Measurements from ENCODE around the gene ANKRD34C. TPM values are rescaled to one million over a fixed set of nuclear protein-coding genes. Genes with fewer than 3 reads are reported as not detected.
A peak's percentile ranks its signal among the peaks of the same experiment; 100 is the strongest.

Gene ANKRD34C
- total RNA-seq, 4 donors from 2014 or later: not detected

GRCh38 chr15:79308874-79309273 is 26.4 kb downstream of the ANKRD34C start:
- Histone ChIP-seq H3K9me3 (no peaks in the 10 kb centered on the region), H3K4me3 (no peak overlapping the region), H3K36me3 (no peaks in the 10 kb centered on the region), H3K27ac (no peak overlapping the region), H3K4me1 (peaks cover 7 to 12% of the 10 kb centered on the region in 2 donors), H3K27me3 (peaks cover 18 to 33% (median 18%) of the 10 kb centered on the region in 3 donors)
- intact Hi-C loops (cut with DNase I; ENCODE audit: low total_unique reads): no loop called here
- ATAC-seq (no peak), DNase-seq (no peak)
- in situ Hi-C loops (cut with MboI; ENCODE audit: low sequenced_read_pairs in 4 of 4): no loop called here
- TF ChIP-seq POLR2A (IDR thresholded peaks at IDR 0.05) (no peak), CTCF (IDR thresholded peaks at IDR 0.05 in 4 of 5, conservative IDR thresholded peaks at IDR 0.05 in 1 of 5) (no peak)

- Histone ChIP-seq H3K4me1 (peaks cover 11 to 12% of the 10 kb centered on the region in 2 donors), H3K36me3 (no peaks in the 10 kb centered on the region), H3K27me3 (peaks cover 13 to 33% (median 18%) of the 10 kb centered on the region in 3 donors), H3K9me3 (no peaks in the 10 kb centered on the region), H3K27ac (no peak overlapping the region), H3K4me3 (peak overlapping the region; percentile 55 to 59 (median 58))
- TF ChIP-seq CTCF (IDR thresholded peaks at IDR 0.05 in 4 of 5, conservative IDR thresholded peaks at IDR 0.05 in 1 of 5) (no peak), POLR2A (IDR thresholded peaks at IDR 0.05) (no peak)
- in situ Hi-C loops (cut with MboI; ENCODE audit: low sequenced_read_pairs in 4 of 4): no loop called here
- intact Hi-C loops (cut with DNase I; ENCODE audit: low total_unique reads): no loop called here
- ATAC-seq (no peak), DNase-seq (no peak)
Observed at GRCh38 chr15:79310612-79310984, 28.1 kb downstream of the ANKRD34C start.

- ATAC-seq (no peak), DNase-seq (no peak)
- Histone ChIP-seq H3K27ac (no peak within 1 kb of the TSS), H3K36me3 (no peaks in the 10 kb centered on the region), H3K9me3 (no peaks in the 10 kb centered on the region), H3K27me3 (peaks cover 13 to 33% (median 18%) of the 10 kb centered on the region in 3 donors), H3K4me1 (peaks cover 11 to 12% of the 10 kb centered on the region in 2 donors), H3K4me3 (peak within 1 kb of the TSS; percentile 55 to 59 (median 58))
- TF ChIP-seq POLR2A (IDR thresholded peaks at IDR 0.05) (no peak), CTCF (IDR thresholded peaks at IDR 0.05 in 4 of 5, conservative IDR thresholded peaks at IDR 0.05 in 1 of 5) (no peak)
- intact Hi-C loops (cut with DNase I; ENCODE audit: low total_unique reads) (no loop called here), in situ Hi-C loops (cut with MboI; ENCODE audit: low sequenced_read_pairs in 4 of 4) (no loop called here)
Observed at GRCh38 chr15:79310985-79311900, 28.7 kb downstream of the ANKRD34C start, which contains the start of gene TMED3. Gene TMED3 (plus strand): TSS chr15:79311112. CDS start chr15:79311250, 138 bp downstream.

GRCh38 chr15:79311901-79312553 is 29.5 kb downstream of the ANKRD34C start:
- intact Hi-C loops (cut with DNase I; ENCODE audit: low total_unique reads): no loop called here
- in situ Hi-C loops (cut with MboI; ENCODE audit: low sequenced_read_pairs in 4 of 4): no loop called here
- H3K27me3 ChIP-seq: peaks cover 13 to 33% (median 18%) of the 10 kb centered on the region in 3 donors
- no peak for ATAC-seq
- peaks cover 11 to 12% of the 10 kb centered on the region in 2 donors for H3K4me1 ChIP-seq
- TF ChIP-seq POLR2A (IDR thresholded peaks at IDR 0.05) (no peak), CTCF (IDR thresholded peaks at IDR 0.05 in 4 of 5, conservative IDR thresholded peaks at IDR 0.05 in 1 of 5) (no peak)
- H3K9me3 ChIP-seq: no peaks in the 10 kb centered on the region
- no peaks in the 10 kb centered on the region for H3K36me3 ChIP-seq
- no peak for DNase-seq
- peak overlapping the region; percentile 55 to 59 (median 58) for H3K4me3 ChIP-seq
- H3K27ac ChIP-seq: no peak overlapping the region
